HG03575 (cell line): ENCODE data around the gene ATOH1.

Source experiments
- ATAC-seq: cut with Tn5 transposase; IDR thresholded peaks from one replicate; pipeline ENCODE4 v1.9.1; 2021; ENCODE audit not compliant: unreplicated experiment, insufficient number of reproducible peaks, low FRiP score; ENCODE audit errors: extremely low read depth

The ATOH1 gene

DNA sequence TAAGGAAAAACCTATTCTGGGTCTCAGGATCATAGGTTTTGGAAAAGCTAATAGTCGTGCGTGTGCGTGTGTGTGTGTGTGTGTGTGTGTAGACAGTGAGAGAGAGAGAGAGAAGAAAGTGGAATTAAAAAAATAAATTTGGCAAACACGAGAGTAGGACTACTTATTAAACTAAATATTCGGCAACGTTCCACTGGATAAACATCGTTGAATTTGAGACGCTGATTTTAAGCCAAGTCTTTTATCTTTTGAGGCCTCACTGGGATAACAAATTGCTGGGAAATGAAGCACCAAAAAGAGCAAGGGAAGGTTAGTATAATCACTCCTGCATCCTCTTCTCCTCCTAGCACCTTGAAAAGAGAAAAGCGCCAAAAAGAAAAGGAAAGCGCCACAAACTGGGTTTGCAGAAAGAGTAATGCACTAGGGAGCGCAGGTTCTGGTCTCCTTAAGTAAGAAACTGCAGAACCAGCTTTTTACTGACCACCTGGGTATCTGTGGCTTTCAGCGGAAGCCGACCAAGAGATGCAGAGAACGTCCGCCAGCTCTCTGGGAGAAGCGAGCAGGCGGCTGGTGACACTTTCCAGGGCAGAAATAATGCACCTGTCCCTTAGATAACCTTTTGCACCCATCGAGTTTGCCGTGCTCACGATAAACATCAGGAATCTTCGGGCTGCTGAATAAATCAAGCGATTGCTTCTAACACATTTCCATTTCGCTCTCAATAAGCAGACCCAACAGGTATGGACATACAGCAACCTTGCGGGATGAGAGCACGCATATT lies 3.4 kb downstream of the ATOH1 start:
- ATAC-seq = no peak

DNA sequence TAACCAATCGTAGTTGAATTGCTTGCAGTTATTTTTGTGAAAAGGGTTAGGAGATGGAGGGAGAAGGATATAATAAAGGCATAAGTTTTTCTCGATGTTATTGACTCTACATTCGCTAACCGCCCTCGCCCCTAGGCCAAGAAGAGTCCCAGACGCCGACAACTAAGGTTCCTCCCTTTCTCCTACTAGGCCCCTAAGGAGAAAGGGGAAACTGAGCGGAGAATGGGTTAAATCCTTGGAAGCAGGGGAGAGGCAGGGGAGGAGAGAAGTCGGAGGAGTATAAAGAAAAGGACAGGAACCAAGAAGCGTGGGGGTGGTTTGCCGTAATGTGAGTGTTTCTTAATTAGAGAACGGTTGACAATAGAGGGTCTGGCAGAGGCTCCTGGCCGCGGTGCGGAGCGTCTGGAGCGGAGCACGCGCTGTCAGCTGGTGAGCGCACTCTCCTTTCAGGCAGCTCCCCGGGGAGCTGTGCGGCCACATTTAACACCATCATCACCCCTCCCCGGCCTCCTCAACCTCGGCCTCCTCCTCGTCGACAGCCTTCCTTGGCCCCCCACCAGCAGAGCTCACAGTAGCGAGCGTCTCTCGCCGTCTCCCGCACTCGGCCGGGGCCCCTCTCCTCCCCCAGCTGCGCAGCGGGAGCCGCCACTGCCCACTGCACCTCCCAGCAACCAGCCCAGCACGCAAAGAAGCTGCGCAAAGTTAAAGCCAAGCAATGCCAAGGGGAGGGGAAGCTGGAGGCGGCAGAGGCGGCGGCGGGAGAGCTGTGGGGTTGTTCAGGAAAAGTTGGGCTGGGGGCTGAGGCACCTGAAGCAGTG lies 5.9 kb downstream of the ATOH1 start:
- no peak for ATAC-seq

DNA sequence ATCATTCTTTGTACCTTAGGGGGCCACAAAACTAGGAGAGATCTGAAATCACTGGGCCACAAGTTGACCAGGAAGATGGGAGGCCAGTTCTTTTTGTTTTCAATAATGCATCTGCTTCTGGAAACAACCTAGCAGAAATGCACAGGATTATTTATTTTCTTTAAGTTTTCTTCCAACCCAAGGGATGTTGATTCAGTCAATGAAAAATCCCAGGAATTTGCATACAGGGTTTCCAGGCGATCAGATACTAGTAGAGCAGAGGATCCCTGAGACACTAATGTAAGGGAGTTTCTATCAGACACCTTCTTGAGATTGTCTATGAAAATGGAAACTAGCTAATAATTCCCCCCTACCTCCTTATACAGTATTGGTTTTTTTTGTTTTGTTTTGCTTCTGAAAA lies 7.4 kb downstream of the ATOH1 start:
- no peak for ATAC-seq

DNA sequence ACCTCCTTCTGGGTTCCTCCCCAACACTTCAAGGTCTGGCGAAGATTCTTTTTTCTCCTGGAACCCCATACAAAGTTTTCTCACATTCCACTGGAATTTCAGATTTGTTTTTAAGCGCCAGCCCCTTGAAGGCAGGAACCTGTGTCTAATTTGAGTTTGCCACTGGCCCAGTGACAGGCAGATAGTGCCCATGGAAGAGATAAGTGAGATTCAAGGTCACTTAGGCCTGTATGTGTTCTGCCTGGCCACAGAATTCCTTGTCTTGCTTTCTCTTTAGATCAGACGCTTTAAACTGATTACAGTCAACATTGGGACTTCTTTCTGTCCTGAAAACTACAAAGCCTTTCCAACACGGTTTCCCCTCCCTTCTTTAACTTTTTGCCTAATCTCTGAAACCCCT lies 11.2 kb downstream of the ATOH1 start:
- ATAC-seq = no peak

DNA sequence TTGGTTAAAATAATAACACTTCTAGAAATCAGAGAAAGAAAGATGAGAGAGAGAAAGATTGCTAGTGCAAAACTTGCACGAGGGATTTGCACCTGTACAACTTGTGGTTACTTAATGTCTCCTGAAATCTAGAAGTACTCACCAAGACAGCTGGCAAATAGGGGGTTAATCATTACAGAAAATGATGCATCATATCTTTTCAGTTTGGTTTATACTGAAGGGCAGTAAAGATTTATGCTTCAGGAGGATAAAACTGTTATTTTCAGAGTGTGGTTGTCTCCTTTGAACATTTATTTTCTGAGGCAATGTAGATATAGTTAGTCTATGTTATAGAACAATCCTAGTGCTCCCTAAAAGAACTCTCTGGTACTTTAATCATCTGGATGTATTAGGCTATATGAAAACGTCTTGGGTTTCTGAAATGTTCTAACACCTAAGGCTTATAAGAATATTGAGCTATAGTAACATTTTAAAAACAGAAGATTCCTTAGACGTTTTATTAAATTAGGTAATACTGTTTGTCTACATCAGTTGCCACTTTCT lies 13.3 kb downstream of the ATOH1 start:
- no peak for ATAC-seq

DNA sequence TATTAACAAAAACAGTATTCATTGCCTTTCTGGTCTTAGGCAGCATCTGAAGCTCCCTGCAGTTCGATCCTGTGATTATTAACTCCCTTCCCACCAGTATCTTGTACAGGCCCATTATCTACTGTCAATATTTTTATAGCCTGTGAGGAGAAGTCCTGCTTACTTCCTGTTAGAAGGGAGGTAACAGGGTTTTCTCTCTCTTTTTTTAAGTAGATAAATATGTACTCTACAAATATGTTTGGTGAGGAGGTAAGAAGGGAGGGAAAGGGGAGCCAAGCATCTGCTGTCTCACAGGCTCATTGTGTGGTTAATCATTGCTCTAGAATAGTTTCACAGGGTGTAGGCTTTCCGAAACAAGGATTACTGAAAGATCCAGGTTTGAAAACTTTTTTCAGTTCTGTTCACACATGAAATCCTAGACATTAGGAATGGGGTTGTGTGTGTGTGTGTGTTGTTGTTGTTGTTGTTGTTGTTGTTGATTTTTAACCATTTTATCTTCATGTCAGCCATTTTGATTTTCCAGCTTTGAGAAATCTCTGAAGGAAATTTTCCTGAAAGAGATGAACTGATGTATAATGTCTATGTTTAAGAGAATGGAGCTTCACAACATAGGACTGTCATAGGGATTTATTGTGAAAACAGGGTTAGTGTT lies 14.2 kb downstream of the ATOH1 start:
- no peak for ATAC-seq

DNA sequence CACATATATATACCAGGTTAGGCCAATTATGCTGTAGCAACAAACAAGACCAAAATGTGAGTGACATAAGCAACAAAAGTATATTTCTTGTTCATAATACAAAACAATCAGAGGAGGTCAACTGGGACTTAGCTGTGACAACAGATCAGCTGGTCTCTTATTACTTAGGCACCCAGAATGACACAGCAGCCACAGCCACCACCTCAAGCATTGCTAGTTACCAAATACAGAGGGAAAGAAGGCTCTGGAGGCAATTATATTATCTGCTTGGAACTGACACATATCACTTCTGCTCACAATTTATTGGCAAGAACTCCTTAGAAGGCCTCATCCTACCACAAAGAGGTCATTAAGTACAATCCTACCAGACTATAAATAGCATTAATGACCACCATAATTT lies 15.2 kb downstream of the ATOH1 start:
- ATAC-seq = no peak

DNA sequence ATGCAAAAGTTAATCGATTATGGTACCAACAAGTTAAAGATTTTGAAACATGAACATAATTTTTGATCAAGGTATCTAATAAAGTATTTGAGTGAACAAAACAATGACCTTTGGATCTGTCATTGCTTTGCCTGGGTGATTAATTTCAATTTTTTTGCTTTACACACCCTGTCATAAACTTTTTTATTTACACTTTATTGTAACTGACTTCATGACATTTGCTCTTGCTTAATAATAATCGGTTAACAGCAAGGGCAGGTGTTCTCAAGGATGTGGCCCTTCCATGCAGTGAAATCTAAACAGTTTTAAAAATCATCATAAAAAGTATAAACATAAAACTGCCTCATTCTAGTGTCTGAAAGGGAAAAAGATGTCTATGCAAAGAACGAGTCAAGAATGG lies 24.1 kb downstream of the ATOH1 start:
- no peak for ATAC-seq

DNA sequence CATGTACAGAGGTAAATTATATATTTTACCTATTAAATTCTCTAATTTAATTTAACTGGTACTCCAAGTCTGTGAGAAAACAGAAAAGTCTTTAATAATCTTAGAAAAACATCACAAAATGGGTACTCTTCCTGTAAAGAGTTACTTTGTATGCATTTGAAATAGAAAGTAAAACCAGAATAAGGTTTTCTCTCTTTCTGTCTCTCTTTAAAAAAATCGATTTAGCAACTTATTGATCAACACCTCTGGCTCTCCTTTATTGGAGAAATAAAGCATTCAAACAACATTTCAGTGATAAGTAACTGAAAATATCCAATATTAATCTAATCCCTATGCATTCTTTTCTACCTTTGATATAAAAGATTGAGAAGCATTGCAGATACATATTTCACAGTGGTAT lies 27.4 kb downstream of the ATOH1 start:
- no peak for ATAC-seq

DNA sequence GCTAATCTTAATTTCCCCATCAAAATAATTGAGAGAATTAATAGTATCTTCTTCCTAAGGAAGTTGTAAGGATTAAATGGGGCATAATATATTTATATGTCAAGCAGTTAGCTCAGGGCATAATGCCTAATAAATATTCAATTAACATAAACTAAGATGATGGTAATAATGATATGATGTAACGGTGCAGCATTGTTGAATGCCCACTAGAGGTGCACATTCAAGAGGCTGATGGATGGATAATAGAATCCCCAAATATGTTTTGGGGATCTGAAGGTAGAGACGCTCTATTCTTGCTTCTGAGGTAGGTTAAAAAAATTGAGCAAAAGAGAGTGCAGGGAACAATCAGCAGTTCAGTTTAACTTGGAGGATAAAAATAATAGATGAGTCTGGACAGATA lies 37.1 kb downstream of the ATOH1 start:
- ATAC-seq = no peak

DNA sequence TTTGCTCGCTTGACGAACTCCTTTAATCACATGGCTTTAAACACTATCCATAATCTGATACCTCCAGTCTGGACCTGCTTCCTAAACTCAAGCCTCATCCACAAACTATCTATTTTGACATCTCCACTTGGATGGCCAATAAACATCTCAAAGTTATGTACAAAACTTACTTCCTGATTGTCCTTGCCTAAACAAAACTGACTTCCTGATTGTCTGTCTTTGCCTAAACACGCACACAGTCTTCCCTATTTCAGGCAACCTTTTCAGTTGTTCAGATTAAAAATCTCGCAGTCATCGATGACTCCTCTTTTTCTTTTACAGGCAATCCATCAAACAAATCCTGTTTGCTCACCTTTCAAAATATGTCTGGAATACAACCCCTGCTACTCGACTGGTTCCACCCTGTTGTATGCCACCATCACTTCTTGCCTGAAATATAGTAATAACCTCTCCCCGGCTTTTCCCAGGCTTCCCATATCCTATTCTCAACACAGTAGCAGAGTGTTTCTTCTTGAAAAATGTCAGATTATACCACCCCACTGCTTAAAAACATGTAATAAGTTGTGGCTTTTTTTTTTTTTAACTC lies 39.0 kb downstream of the ATOH1 start:
- no peak for ATAC-seq

DNA sequence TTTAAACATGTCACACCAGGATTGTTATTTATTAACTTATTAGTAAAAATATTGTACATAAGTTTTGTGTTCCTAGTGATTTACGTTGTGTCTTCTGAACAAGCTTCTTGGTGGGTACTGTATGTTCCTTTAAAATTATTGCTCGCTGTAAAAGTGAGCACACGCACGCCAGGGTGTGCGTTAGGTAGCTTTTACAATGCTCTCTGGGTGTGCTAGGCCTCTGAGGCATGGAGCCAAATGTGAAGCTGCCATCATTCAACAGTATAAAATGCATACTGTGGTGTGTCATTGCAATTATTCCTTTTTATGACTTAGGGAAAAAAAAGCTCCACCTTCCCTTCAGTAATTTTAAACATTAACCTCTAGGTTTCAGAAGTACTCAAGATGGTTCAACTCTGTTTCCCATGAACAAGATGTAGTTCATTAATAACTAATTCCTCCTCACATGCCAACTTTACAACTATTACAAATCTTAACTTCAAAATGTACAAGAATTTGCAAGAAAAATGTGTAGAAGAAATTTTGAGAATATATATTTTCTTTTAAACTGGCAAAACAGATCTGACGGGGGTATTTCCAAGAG lies 42.4 kb downstream of the ATOH1 start:
- ATAC-seq = no peak

DNA sequence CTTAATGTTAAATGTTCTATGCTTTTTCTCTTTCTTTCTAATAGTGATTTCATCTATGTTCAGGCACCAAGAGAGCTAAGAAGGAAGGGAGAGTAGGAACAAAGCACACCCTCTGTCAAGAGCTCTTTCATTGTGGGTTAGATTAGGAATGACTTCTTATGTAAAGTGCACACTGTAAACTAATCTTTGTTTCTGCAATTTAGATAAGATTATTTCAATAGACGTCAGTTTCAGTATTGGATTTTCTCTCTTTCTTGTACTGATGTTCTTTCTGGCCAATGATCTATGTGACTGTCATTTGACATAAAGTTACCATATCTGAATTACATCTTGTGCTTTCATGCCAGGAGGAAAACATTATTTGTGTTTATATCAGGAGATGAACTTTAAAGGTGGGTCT lies 48.2 kb downstream of the ATOH1 start:
- no peak for ATAC-seq

DNA sequence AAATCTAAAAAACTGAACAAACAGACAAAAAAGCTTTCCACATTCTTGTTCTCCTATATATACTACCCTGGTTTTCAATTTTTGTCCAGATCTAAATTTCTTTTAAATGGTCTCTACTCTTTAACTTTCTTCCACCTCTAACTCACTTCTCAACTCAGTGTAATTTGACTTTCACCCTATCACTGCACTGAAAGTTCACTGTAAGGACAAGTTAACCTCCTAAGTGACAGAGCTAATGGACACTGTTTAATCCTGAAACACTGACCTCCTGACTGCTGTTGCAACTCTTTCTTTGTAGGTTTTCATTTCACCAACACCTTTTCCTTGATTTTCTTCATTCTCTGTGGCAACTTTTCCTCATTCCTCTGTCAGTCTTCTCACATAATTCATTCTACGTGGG lies 50.0 kb downstream of the ATOH1 start:
- ATAC-seq = no peak

DNA sequence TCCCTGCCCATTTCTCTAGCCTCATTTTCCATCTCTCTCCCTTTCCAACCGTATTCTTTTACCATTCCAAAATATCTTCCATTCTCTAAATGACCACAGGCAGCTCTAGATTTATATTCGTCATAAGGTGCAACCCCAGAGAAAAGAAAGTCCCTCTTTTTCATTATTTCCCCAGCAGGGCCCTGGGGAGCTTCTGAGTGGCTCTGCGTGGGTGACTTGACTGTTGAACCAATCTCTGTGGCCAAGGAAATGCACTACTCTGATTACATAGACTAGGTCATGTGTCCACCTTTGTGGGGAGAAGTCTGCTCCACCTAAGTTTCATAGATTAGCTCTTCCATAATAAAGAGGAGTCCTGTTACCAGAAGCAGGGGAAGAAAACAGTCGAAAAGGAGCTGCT lies 51.4 kb downstream of the ATOH1 start:
- ATAC-seq = peak; percentile 81
